ENCODE measurements around the gene CRIP2.

GRCh38 chr14:105495101-105495989 is 20.7 kb downstream of the CRIP2 start:
- no peak for TF ChIP-seq EZH2 (IDR thresholded peaks at IDR 0.05; ENCODE audit: low read length)
- TF ChIP-seq, protein P1, sequence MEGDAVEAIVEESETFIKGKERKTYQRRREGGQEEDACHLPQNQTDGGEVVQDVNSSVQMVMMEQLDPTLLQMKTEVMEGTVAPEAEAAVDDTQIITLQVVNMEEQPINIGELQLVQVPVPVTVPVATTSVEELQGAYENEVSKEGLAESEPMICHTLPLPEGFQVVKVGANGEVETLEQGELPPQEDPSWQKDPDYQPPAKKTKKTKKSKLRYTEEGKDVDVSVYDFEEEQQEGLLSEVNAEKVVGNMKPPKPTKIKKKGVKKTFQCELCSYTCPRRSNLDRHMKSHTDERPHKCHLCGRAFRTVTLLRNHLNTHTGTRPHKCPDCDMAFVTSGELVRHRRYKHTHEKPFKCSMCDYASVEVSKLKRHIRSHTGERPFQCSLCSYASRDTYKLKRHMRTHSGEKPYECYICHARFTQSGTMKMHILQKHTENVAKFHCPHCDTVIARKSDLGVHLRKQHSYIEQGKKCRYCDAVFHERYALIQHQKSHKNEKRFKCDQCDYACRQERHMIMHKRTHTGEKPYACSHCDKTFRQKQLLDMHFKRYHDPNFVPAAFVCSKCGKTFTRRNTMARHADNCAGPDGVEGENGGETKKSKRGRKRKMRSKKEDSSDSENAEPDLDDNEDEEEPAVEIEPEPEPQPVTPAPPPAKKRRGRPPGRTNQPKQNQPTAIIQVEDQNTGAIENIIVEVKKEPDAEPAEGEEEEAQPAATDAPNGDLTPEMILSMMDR (optimal IDR thresholded peaks at IDR 0.05 in 1 of 3, IDR thresholded peaks at IDR 0.05 in 1 of 3, conservative IDR thresholded peaks at IDR 0.05 in 1 of 3; ENCODE audit: extremely low read depth in 1 of 3, insufficient read depth in 2 of 3, low read length in 3 of 3) = no peak

Measured in keratinocyte (primary cell).